ENCODE measurements around the gene FOXE3.
A peak's percentile ranks its signal among the peaks of the same experiment; 100 is the strongest.

FOXE3 gene

DNA sequence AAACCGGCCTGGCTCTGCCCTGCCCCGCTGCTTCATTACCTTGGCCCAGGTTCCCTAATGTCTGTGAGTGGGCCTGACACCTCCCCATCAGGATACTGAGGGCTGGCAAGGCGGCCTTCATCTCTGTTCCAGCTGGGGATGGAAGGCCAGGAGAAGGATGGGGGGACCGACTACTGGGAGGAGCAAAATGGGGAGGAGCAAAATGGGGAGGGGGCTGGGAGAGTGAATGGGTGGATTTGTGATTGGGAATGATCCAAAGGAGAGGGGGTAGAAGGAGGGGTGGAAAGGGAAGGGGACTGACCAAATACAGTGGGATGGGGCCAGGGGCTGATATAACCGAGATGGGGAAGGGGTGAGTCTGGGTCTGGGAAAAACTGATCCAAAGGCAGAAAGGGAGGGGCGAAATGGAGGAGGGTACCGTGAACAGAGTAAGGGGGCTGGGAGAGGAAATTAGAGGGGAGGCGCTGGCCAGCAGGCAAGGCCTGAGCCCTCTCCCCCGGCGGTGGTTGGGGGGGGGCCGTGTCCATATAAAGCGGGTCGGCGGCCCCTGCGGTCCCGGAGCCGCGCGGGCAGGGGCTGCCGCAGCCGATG lies at the start of gene FOXE3:
FOXE3 (plus strand) TSS at position 558 of the 591 bp plus-strand sequence; CDS start at position 589, 31 bp downstream.
- no peak for DNase-seq

GRCh38 chr1:47367651-47368050 lies 48.4 kb upstream of the FOXE3 start:
- no peak for DNase-seq

DNA sequence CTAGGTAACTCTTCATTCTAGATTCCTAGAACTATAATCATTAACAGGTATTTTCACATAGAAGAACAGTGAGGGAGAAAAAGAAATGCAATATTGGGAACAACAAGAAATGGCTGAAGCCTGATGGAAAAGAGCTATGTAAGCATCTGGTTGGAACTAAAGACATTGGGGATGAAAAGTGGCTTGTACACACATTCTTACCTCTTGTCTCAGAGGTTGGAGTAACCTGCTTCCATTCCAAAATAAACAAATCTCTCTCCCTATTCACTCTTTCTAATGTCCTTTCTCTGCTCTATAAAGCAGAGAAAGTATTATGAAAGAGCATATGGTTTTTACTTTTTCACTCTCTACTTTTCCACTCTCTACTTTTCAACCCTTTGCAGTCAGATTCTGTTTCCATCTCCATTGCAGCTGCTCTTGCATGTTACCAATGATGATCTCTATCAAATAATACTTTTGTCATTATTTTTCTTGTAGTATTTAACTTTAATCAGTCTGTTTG lies 45.0 kb upstream of the FOXE3 start:
- no peak for DNase-seq

DNA sequence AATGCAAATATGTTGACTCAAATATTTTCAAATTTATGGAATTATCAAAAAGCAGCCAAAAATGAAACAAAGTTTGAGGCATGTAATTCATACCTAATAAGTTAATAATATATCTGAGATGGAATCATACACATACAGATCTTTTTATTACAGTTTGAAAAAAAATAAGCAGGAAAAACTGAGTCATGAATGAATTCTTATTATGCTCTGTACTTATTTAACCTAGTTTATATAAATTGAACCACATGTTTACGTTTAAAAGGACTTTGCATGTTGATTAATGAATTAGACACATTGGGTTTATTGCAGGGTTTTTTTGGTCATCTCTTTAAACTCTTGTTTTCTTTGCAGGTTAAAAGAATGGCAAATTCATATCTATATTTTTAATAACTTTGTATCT lies 41.6 kb upstream of the FOXE3 start:
- DNase-seq: no peak

DNA sequence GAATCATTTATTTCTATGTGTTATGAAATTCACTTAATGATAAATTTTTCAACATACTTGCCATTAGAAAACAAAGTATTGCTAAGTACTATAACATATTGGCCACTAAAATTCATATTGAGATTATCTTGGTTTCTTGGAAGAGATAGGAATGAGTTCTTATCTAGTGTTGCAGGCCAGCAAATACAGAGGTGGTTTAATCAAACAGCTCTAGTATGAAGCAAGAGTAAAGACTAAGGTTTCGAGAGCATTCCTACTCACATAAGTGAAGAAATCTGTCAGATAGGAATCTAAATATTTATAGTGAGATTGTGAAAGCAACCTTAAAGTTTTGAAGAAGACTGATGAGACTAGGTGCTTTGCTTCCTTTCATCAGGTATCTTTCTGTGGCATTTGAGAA lies 37.9 kb upstream of the FOXE3 start:
- DNase-seq: no peak

DNA sequence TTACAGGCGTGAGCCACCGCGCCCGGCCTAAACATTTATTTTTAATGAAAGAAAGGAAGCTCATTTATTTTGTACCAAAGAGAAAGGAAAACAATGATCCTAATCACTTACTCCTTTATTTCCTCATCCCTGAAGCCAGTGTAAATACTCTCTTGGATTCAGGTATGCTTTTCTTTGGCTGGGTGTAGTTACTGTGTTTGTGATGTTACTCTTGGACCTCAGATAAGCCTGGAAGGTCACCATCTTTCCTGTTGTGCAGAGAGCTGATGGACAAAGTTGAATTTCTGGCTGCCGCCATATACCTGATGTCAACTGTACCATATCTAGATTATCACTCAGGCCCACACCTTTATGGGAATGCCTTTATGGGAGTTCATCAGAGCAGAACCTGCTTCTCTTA lies 35.4 kb upstream of the FOXE3 start:
- DNase-seq: no peak

GRCh38 chr1:47382399-47382983 lies 33.6 kb upstream of the FOXE3 start:
- no peak for DNase-seq

GRCh38 chr1:47384083-47384482 lies 32.0 kb upstream of the FOXE3 start:
- DNase-seq: no peak

GRCh38 chr1:47385020-47385419 lies 31.1 kb upstream of the FOXE3 start:
- DNase-seq: no peak

- DNase-seq: no peak
Observed at GRCh38 chr1:47386268-47386667, 29.8 kb upstream of the FOXE3 start.

GRCh38 chr1:47388030-47388890 lies 27.8 kb upstream of the FOXE3 start:
- DNase-seq: no peak

- DNase-seq: peak; percentile 35
Observed at GRCh38 chr1:47388891-47389238, 27.2 kb upstream of the FOXE3 start.

DNA sequence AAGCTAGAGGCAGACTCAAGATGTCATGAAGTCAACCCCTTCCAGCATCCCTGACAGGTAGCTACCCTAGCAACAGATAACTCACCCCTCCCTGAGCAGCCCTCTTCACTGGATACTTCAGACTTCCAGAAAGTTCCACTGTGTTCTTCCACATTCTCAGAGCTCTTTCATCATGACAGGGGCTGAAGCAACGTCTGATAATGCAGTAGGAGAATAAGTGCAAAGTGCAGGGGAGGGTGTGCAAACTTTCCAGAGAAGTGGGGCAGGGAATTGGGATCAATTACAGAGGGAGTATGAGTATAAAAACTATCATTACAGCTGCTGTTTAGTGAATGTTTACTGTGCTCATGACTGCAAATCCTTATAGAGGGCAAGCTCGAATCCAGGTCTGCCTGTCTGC lies 26.4 kb upstream of the FOXE3 start:
- DNase-seq: no peak

DNA sequence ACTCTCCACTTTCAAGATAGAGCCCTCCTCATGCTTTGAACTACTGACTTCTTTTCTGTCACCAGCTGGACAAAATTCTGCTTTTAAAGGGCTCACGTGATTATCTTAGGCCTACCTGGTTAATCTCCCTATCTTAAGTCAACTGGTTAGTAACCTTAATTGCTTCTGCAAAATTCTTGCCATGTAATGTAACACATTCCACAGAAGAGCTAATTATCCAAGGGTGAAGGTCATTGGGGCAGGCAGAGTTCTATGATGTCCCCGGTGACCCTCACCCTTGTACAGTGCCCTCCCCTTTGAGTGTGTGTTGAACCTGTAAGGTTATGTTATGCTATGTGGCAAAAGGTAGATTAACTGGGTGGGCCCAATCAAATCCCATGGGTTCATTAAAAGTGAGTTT lies 25.2 kb upstream of the FOXE3 start:
- DNase-seq: no peak

GRCh38 chr1:47393141-47393540 lies 22.9 kb upstream of the FOXE3 start:
- DNase-seq: no peak

DNA sequence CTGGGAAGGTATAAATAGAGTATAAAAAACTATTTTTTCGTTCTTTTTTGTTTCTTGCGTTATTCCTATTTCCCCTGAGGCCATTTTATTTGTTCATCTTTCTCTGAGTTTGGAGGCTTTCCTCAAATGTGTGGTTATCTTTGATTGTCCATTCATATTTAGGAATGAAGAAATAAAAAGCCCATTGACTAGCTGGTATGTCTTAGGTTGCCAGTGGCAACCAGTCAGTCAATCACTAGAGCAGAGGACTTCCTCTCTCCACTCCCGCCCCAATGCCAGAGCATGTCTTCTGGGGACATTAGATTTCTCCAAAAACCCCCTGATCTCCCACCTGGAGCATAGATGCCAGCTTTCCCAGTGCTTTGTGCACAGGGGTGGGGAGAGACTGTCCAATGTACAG lies 20.7 kb upstream of the FOXE3 start:
- no peak for DNase-seq

GRCh38 chr1:47396671-47397196 lies 19.4 kb upstream of the FOXE3 start:
- DNase-seq: no peak

GRCh38 chr1:47399138-47399845 lies 16.8 kb upstream of the FOXE3 start:
- no peak for DNase-seq

- no peak for DNase-seq
Observed at GRCh38 chr1:47399846-47400155, 16.3 kb upstream of the FOXE3 start.

- DNase-seq: no peak
Observed at GRCh38 chr1:47401761-47402160, 14.3 kb upstream of the FOXE3 start.

DNA sequence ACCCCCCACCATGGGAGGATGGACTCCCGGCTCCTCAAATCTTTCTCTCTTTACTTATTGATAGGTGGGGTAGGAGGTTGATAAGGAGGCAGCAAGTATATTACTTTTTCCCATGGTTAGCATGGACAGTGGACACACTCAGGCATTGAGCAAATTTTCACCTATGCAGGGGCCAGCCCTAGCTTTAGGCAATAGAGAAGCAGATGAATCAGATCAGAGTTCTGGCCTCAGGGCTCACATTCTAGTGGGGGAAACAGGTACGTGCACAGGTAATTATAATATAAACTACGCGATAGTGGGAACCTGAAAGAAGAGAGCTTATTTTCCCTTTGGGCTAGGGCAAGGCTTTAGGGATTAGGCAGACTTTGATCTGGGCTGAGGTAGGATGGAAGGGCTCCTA lies 13.5 kb upstream of the FOXE3 start:
- DNase-seq: no peak

DNA sequence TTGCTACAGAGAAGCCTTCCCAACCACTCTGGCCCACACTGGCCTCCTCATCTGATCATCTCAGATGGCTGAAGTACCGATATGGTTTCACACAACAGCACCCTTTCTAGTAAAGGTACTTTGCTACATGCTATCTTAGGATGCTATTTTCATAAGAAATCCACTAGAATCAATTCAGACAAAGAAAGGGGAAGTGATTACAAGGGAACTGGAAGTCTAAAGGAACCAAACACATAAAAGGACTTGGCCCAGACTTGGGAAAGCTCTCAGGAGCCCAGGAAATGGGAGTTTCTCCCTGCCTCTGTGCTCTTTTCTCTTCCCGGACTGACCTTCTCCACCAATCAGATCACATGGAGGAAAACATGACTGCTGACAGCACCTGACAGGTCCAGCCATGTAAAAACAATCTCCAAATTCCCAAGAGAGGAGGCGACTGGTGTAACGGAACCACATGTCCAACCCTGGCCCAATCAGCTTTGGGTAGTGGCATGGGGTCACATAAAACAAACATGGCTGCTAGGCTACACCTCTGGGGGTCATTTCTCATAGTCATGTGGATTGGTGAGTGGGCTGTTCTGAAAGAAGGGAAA lies 12.7 kb upstream of the FOXE3 start:
- no peak for DNase-seq

- no peak for DNase-seq
Observed at GRCh38 chr1:47405697-47406096, 10.4 kb upstream of the FOXE3 start.
